ENCODE data around the gene UNC5A. TPM values are rescaled to one million over a fixed set of nuclear protein-coding genes. Genes with fewer than 3 reads are reported as not detected.

Gene UNC5A
- total RNA-seq, 1 donor from 2014 or later: not detected

GRCh38 chr5:176818391-176819098 lies 8.2 kb downstream of the UNC5A start:
- intact Hi-C loops (cut with micrococcal nuclease): loop anchor here (5.0 kb wide), 1 partner anchor 156 kb away; no protein-coding TSS in a partner anchor
- DNase-seq: no peak

GRCh38 chr5:176819476-176819875 lies 9.1 kb downstream of the UNC5A start:
- no peaks in the 10 kb centered on the region for H3K36me3 Mint-ChIP-seq (ENCODE audit: low read depth)
- ChIA-PET CTCF (no interaction called here), POLR2A (no interaction called here)
- ATAC-seq (ENCODE audit: low read depth): no peak
- H3K27me3 Mint-ChIP-seq: peaks cover 68% of the 10 kb centered on the region
- no peak overlapping the region for H3K4me3 Mint-ChIP-seq
- intact Hi-C loops (cut with micrococcal nuclease): loop anchor here (5.0 kb wide), 1 partner anchor 157 kb away; no protein-coding TSS in a partner anchor
- peaks cover 10% of the 10 kb centered on the region for H3K4me1 Mint-ChIP-seq
- no peaks in the 10 kb centered on the region for H3K9me3 Mint-ChIP-seq
- no peak for DNase-seq
- H3K27ac Mint-ChIP-seq: no peak overlapping the region
- TF ChIP-seq, protein P1, sequence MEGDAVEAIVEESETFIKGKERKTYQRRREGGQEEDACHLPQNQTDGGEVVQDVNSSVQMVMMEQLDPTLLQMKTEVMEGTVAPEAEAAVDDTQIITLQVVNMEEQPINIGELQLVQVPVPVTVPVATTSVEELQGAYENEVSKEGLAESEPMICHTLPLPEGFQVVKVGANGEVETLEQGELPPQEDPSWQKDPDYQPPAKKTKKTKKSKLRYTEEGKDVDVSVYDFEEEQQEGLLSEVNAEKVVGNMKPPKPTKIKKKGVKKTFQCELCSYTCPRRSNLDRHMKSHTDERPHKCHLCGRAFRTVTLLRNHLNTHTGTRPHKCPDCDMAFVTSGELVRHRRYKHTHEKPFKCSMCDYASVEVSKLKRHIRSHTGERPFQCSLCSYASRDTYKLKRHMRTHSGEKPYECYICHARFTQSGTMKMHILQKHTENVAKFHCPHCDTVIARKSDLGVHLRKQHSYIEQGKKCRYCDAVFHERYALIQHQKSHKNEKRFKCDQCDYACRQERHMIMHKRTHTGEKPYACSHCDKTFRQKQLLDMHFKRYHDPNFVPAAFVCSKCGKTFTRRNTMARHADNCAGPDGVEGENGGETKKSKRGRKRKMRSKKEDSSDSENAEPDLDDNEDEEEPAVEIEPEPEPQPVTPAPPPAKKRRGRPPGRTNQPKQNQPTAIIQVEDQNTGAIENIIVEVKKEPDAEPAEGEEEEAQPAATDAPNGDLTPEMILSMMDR (IDR thresholded peaks at IDR 0.05): no peak

More at GRCh38 chr5:176818391-176819098, 8.2 kb downstream of the UNC5A start:
- ATAC-seq (ENCODE audit: low read depth): peak; percentile 28
- no peaks in the 10 kb centered on the region for H3K36me3 Mint-ChIP-seq (ENCODE audit: low read depth)
- ChIA-PET POLR2A (no interaction called here), CTCF (interaction anchor here (0.7 kb wide), 1 partner anchor 158 kb away, joined by 3 read pairs; no protein-coding TSS in a partner anchor)
- H3K4me1 Mint-ChIP-seq: peaks cover 10% of the 10 kb centered on the region
- H3K27me3 Mint-ChIP-seq: peaks cover 76% of the 10 kb centered on the region
- no peaks in the 10 kb centered on the region for H3K9me3 Mint-ChIP-seq
- TF ChIP-seq, protein P1 (IDR thresholded peaks at IDR 0.05): no peak
- H3K4me3 Mint-ChIP-seq: peak overlapping the region; percentile 55
- H3K27ac Mint-ChIP-seq: no peak overlapping the region

- ATAC-seq (ENCODE audit: low read depth) (no peak), DNase-seq (no peak)
- H3K9me3 Mint-ChIP-seq: no peaks in the 10 kb centered on the region
- no peak overlapping the region for H3K27ac Mint-ChIP-seq
- H3K27me3 Mint-ChIP-seq: peaks cover 54% of the 10 kb centered on the region
- peaks cover 10% of the 10 kb centered on the region for H3K4me1 Mint-ChIP-seq
- TF ChIP-seq, protein P1 (IDR thresholded peaks at IDR 0.05): no peak
- no peak overlapping the region for H3K4me3 Mint-ChIP-seq
- CTCF ChIA-PET: interaction anchor here (1.0 kb wide), 1 partner anchor 160 kb away, joined by 4 read pairs; no protein-coding TSS in a partner anchor
- POLR2A ChIA-PET: no interaction called here
- no peaks in the 10 kb centered on the region for H3K36me3 Mint-ChIP-seq (ENCODE audit: low read depth)
- intact Hi-C loops (cut with micrococcal nuclease): no loop called here
These were observed 10.6 kb downstream of the UNC5A start for GRCh38 chr5:176820937-176821336.

DNA sequence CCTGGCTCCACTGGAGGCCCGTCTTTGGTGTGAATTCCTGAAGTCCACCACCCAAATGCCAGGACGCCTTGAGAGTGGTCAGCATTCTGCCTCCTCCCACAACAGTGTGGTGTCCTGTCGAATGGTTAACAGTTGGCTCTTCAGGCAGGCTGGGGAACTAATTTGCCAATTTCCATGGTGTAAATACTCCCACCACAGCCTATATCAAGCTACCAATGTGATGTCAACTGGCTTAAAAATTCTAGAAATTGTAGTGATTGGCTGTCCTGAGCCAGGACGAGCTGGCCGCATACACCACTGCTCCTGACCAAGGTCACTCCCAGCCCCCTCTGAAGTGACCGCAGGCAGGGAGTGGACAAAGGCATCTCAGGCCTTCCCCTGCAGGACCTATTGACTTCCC lies 11.1 kb downstream of the UNC5A start:
- Mint-ChIP-seq H3K36me3 (ENCODE audit: low read depth) (no peaks in the 10 kb centered on the region), H3K4me3 (no peak overlapping the region), H3K27ac (no peak overlapping the region), H3K9me3 (no peaks in the 10 kb centered on the region), H3K4me1 (peaks cover 10% of the 10 kb centered on the region), H3K27me3 (peaks cover 49% of the 10 kb centered on the region)
- ChIA-PET CTCF (no interaction called here), POLR2A (no interaction called here)
- ATAC-seq (ENCODE audit: low read depth) (no peak), DNase-seq (no peak)
- intact Hi-C loops (cut with micrococcal nuclease): no loop called here
- TF ChIP-seq, protein P1 (IDR thresholded peaks at IDR 0.05): no peak

GRCh38 chr5:176822041-176822792 lies 11.9 kb downstream of the UNC5A start:
- H3K4me3 Mint-ChIP-seq: no peak overlapping the region
- ATAC-seq (ENCODE audit: low read depth) (no peak), DNase-seq (no peak)
- ChIA-PET POLR2A (no interaction called here), CTCF (no interaction called here)
- TF ChIP-seq, protein P1 (IDR thresholded peaks at IDR 0.05): no peak
- H3K36me3 Mint-ChIP-seq (ENCODE audit: low read depth): no peaks in the 10 kb centered on the region
- peaks cover 43% of the 10 kb centered on the region for H3K27me3 Mint-ChIP-seq
- no peaks in the 10 kb centered on the region for H3K9me3 Mint-ChIP-seq
- H3K4me1 Mint-ChIP-seq: peaks cover 8% of the 10 kb centered on the region
- H3K27ac Mint-ChIP-seq: no peak overlapping the region
- intact Hi-C loops (cut with micrococcal nuclease): no loop called here

Measured in activated B cell treated with CpG ODN at 0.5 μM for 24 hours (primary cell).